Hepatocyte (in vitro differentiated cells): ENCODE results near the gene ENPP1.

Source experiments
- CTCF ChIP-seq: fragments of 200-600 bp; sonication (generic); IDR thresholded peaks from 2 replicates; pipeline ENCODE4 v1.5.1; 2016; ENCODE audit warnings: antibody characterized with exemption, mild to moderate bottlenecking; ENCODE audit not compliant: poor library complexity
- EZH2 ChIP-seq: fragments of 200-600 bp; sonication (generic); IDR thresholded peaks from 2 replicates; pipeline ENCODE4 v1.6.1; 2016; ENCODE audit warnings: antibody characterized with exemption, mild to moderate bottlenecking, borderline replicate concordance
- EZH2phosphoT487 ChIP-seq: fragments of 200-600 bp; sonication (generic); IDR thresholded peaks from one replicate; pipeline ENCODE4 v1.6.1; 2018; ENCODE audit warnings: antibody characterized with exemption, mild to moderate bottlenecking, low read depth, moderate library complexity; ENCODE audit not compliant: unreplicated experiment, severe bottlenecking

DNA sequence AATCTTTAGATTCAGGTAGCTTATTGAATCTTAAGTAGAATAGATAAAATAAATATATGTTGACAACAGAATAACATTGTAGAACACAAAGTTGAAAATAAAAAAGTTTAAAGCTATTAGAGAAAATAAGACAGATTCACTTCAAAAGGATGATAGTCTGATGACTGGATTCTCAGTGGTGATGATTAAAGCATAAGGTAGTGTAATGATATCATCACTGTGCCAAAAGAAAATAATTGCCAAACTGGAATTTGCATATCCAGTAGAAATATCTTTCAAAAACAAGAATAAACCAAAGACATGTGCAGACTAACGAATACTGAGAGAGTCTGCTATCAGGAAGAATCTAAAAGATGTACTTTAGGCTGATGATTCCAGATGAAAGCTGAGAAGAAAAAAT is 30.2 kb downstream of the ENPP1 start:
- TF ChIP-seq EZH2 (no peak), CTCF (no peak), EZH2phosphoT487 (no peak)
